GM19099 (cell line): ENCODE results near the gene POGLUT2.

Experiments used
- POLR2A ChIP-seq: IDR thresholded peaks from 3 replicates; pipeline ENCODE4 v1.6.1; 2011; ENCODE audit warnings: low read depth; ENCODE audit not compliant: insufficient read length; ENCODE audit errors: extremely low read depth

Gene POGLUT2

DNA sequence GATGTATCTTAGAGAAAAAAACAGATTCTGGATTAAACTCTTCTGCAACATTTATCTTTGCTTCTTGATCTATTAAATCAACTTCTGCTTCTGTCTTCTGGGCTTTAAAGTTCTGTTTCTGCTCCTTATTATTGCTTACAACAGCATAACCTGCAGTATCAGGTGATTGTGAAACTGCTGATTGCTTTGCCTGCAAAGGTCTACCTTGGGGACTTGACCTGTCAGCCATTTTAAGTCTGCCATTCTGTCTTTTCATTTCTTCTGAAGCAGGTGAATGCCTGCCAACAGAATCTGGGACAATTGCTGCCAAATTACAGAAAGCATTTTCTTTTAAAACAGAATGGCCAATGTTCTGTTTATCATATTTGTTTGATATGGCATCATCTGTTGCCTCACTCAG, 56.3 kb downstream of the POGLUT2 start:
- no peak for TF ChIP-seq POLR2A

DNA sequence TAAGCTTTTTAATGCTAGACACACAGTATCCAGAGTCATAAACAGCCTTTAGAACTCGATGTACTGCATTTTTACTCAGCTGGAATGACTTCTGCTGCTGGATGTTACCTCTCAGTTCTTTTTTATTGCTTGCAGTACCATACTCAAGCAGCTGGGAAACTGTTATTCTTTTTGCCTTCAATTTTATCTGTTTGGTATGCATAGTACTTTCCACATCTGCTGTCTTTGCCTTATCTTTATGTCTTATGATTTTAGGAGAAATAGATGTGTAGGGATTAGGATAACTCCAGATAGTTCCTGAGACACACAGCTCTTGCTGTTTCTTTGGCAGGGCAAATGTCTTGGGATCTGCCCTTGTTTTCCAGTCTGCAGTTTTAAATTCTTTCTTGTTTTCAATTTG, 56.7 kb downstream of the POGLUT2 start:
- TF ChIP-seq POLR2A, result no peak
